H1 (cell line): ENCODE measurements around the gene GRAMD2A. TPM values are rescaled to one million over a fixed set of nuclear protein-coding genes. Genes with fewer than 3 reads are reported as not detected.

ENCODE experiments used
- CTCF ChIA-PET: fragments of 300-600 bp; sonication (Branson Sonifier 250); formaldehyde crosslinking; loops from one replicate; lab custom pipeline; 2021; ENCODE audit not compliant: partially characterized antibody; lab: Charles Lee
- POLR2A ChIA-PET: fragments of 300-600 bp; sonication (Branson Sonifier 250); formaldehyde crosslinking; loops from one replicate; lab custom pipeline; 2021; ENCODE audit warnings: inconsistent platforms; ENCODE audit not compliant: partially characterized antibody; lab: Charles Lee
- DNase-seq, 2 experiments: peaks; one replicate each; pipeline versions ENCODE4 v3.0.0 to v3.0.0-alpha.2; 2010 to 2022; ENCODE audit warnings: low spot score in 2 of 2, low read depth in 1 of 2, mixed read lengths in 1 of 2
- FAIRE-seq: peaks from 2 replicates; lab custom pipeline; 2011; peaks lifted over from hg19 to GRCh38; lab: Jason Lieb, UNC
- H2AFZ ChIP-seq: 2 replicates; pipeline ENCODE4 v1.8.1; 2012; ENCODE audit warnings: low read length, inconsistent platforms
- H2AK5ac ChIP-seq: 2 replicates; pipeline ENCODE4 v1.6.1; 2013; ENCODE audit warnings: low read depth, low read length
- H2BK120ac ChIP-seq: replicated peaks from 2 replicates; pipeline ENCODE3; 2013; ENCODE audit warnings: low read depth, low read length, inconsistent platforms
- H2BK12ac ChIP-seq: 2 replicates; pipeline ENCODE4 v1.6.1; 2013; ENCODE audit warnings: low read depth, low read length
- H2BK15ac ChIP-seq: 2 replicates; pipeline ENCODE4 v1.6.1; 2013; ENCODE audit warnings: low read length
- H2BK20ac ChIP-seq: 2 replicates; pipeline ENCODE4 v1.6.1; 2013; ENCODE audit warnings: low read length
- H2BK5ac ChIP-seq: 2 replicates; pipeline ENCODE4 v1.6.1; 2013; ENCODE audit warnings: low read depth, low read length
- H3K14ac ChIP-seq: 2 replicates; pipeline ENCODE4 v1.6.1; 2013; ENCODE audit warnings: inconsistent platforms; ENCODE audit not compliant: insufficient read length
- H3K18ac ChIP-seq: 2 replicates; pipeline ENCODE4 v1.6.1; 2013; ENCODE audit warnings: low read length; ENCODE audit errors: extremely low read depth
- H3K23ac ChIP-seq: 2 replicates; pipeline ENCODE4 v1.6.1; 2013; ENCODE audit warnings: inconsistent platforms; ENCODE audit not compliant: insufficient read length
- H3K23me2 ChIP-seq: 2 replicates; pipeline ENCODE4 v1.6.1; 2013; ENCODE audit warnings: low read depth, low read length
- H3K27ac ChIP-seq: 2 replicates; pipeline ENCODE4 v1.6.1; 2011; ENCODE audit warnings: low read depth, low read length, inconsistent platforms
- H3K27me3 ChIP-seq, 4 experiments: replicated peaks in 1 of 4; 1 replicate in 1 of 4; 2 replicates in 3 of 4; pipeline versions ENCODE4 v1.6.1 to v1.8.1; 2011 to 2013; ENCODE audit warnings: low read length in 3 of 4, mild to moderate bottlenecking in 3 of 4, inconsistent platforms in 2 of 4, mixed read lengths in 2 of 4, moderate library complexity in 1 of 4; ENCODE audit not compliant: control insufficient read depth in 3 of 4, insufficient read depth in 3 of 4; ENCODE audit errors: extremely low read depth in 1 of 4
- H3K36me3 ChIP-seq, 4 experiments: 2 replicates each; pipeline versions ENCODE4 v1.6.1 to v1.8.1; 2011 to 2013; ENCODE audit warnings: mild to moderate bottlenecking in 4 of 4, low read length in 3 of 4, moderate library complexity in 2 of 4, control low read depth in 1 of 4, inconsistent platforms in 1 of 4; ENCODE audit not compliant: insufficient read depth in 4 of 4, control insufficient read depth in 2 of 4
- H3K4ac ChIP-seq: replicated peaks from 2 replicates; pipeline ENCODE3; 2013; ENCODE audit warnings: low read length, low read depth, mixed read lengths, inconsistent platforms; ENCODE audit not compliant: insufficient read length
- H3K4me1 ChIP-seq, 4 experiments: replicated peaks in 1 of 4; 1 replicate in 1 of 4; 2 replicates in 3 of 4; pipeline versions ENCODE4 v1.6.1 to v1.8.1; 2011 to 2013; ENCODE audit warnings: low read length in 3 of 4, inconsistent platforms in 2 of 4, mixed read lengths in 1 of 4; ENCODE audit not compliant: insufficient read depth in 4 of 4, control insufficient read depth in 3 of 4
- H3K4me2 ChIP-seq, 2 experiments: 2 replicates each; pipeline versions ENCODE4 v1.6.1 to v1.8.1; 2011 to 2013; ENCODE audit warnings: low read depth in 2 of 2, low read length in 2 of 2, control low read depth in 1 of 2, inconsistent platforms in 1 of 2, mild to moderate bottlenecking in 1 of 2; ENCODE audit not compliant: insufficient read depth in 1 of 2
- H3K4me3 ChIP-seq, 4 experiments: fragments of 200-600, 300-600 bp in 1 of 4; sonication (generic), shearing (Covaris generic), sonication (Bioruptor Twin) in 1 of 4; 2 replicates each; pipeline versions ENCODE4 v1.5.1 to v1.8.1; 2011 to 2016; ENCODE audit warnings: low read length in 4 of 4, low read depth in 3 of 4, control low read depth in 2 of 4, inconsistent platforms in 2 of 4, mild to moderate bottlenecking in 2 of 4, mixed read lengths in 1 of 4, moderate library complexity in 1 of 4; ENCODE audit not compliant: insufficient read depth in 2 of 4; ENCODE audit errors: extremely low read depth in 1 of 4
- H3K56ac ChIP-seq: replicated peaks from 2 replicates; pipeline ENCODE3; 2013; ENCODE audit warnings: low read depth, mild to moderate bottlenecking, mixed read lengths, low read length, inconsistent platforms; ENCODE audit not compliant: insufficient read length
- H3K79me1 ChIP-seq: 2 replicates; pipeline ENCODE4 v1.6.1; 2013; ENCODE audit warnings: low read depth, low read length, control low read depth
- H3K79me2 ChIP-seq, 2 experiments: 2 replicates each; pipeline versions ENCODE4 v1.6.1 to v1.8.1; 2012 to 2013; ENCODE audit warnings: low read length in 2 of 2, mild to moderate bottlenecking in 2 of 2, inconsistent platforms in 1 of 2; ENCODE audit not compliant: insufficient read depth in 2 of 2, control insufficient read depth in 1 of 2
- H3K9ac ChIP-seq, 4 experiments: replicated peaks in 1 of 4; 1 replicate in 1 of 4; 2 replicates in 3 of 4; pipeline versions ENCODE4 v1.6.1 to v1.8.1; 2011 to 2013; ENCODE audit warnings: low read depth in 3 of 4, low read length in 3 of 4, control low read depth in 2 of 4, mild to moderate bottlenecking in 2 of 4, moderate library complexity in 2 of 4, inconsistent platforms in 1 of 4; ENCODE audit errors: extremely low read depth in 1 of 4
- H3K9me3 ChIP-seq, 2 experiments: 2 replicates each; pipeline versions ENCODE4 v1.6.1 to v1.8.1; 2012 to 2013; ENCODE audit warnings: mild to moderate bottlenecking in 2 of 2, moderate library complexity in 2 of 2, control low read depth in 1 of 2, inconsistent platforms in 1 of 2, low read depth in 1 of 2, low read length in 1 of 2, mixed read lengths in 1 of 2; ENCODE audit not compliant: insufficient read depth in 2 of 2
- H4K20me1 ChIP-seq, 2 experiments: replicated peaks in 1 of 2; 2 replicates each; pipeline versions ENCODE3 to v1.8.1; 2011 to 2013; ENCODE audit warnings: inconsistent platforms in 2 of 2, low read length in 2 of 2, mild to moderate bottlenecking in 1 of 2; ENCODE audit not compliant: insufficient read depth in 2 of 2, control insufficient read depth in 1 of 2
- H4K5ac ChIP-seq: 2 replicates; pipeline ENCODE4 v1.6.1; 2013; ENCODE audit warnings: low read length, low read depth, mixed read lengths, inconsistent platforms; ENCODE audit not compliant: insufficient read length
- H4K8ac ChIP-seq: 2 replicates; pipeline ENCODE4 v1.8.0; 2013; ENCODE audit warnings: mild to moderate bottlenecking, moderate library complexity, low read length, inconsistent platforms; ENCODE audit not compliant: insufficient read depth; ENCODE audit errors: extremely low read depth
- H4K91ac ChIP-seq: replicated peaks from 2 replicates; pipeline ENCODE3; 2013; ENCODE audit warnings: low read length, mixed read lengths, inconsistent platforms; ENCODE audit not compliant: insufficient read length
- CBX8 ChIP-seq: fragments of 300-800, 300-1000 bp; sonication (generic); IDR thresholded peaks from 2 replicates; pipeline ENCODE4 v1.7.1; 2016; ENCODE audit warnings: low read depth, low read length, borderline replicate concordance
- EGR1 ChIP-seq: IDR thresholded peaks from 2 replicates; pipeline ENCODE4 v1.6.1; 2011; ENCODE audit warnings: low read depth, low read length, borderline replicate concordance
- EP300 ChIP-seq, 2 experiments: IDR thresholded peaks; 1 replicate in 1 of 2; 2 replicates in 1 of 2; pipeline ENCODE4 v1.6.1; 2011 to 2012; ENCODE audit warnings: low read depth in 2 of 2, low read length in 2 of 2, mild to moderate bottlenecking in 2 of 2, borderline replicate concordance in 1 of 2, inconsistent platforms in 1 of 2, moderate library complexity in 1 of 2
- FOSL1 ChIP-seq: IDR thresholded peaks from 2 replicates; pipeline ENCODE4 v1.6.1; 2011; ENCODE audit warnings: mild to moderate bottlenecking, low read depth, low read length, moderate library complexity; ENCODE audit not compliant: insufficient read depth
- KDM5A ChIP-seq: fragments of 200-600 bp; IDR thresholded peaks from 2 replicates; pipeline ENCODE4 v1.7.1; 2012; ENCODE audit warnings: mild to moderate bottlenecking, low read length, inconsistent platforms, mixed read lengths
- MAX ChIP-seq: IDR thresholded peaks from 2 replicates; pipeline ENCODE4 v1.6.1; 2012; ENCODE audit warnings: inconsistent platforms
- POU5F1 ChIP-seq: IDR thresholded peaks from 2 replicates; pipeline ENCODE4 v1.6.1; 2011; ENCODE audit warnings: low read depth, mild to moderate bottlenecking, low read length, moderate library complexity
- SUZ12 ChIP-seq: fragments of 200-600 bp; sonication (generic); IDR thresholded peaks from 2 replicates; pipeline ENCODE4 v1.6.1; 2012; ENCODE audit warnings: mild to moderate bottlenecking, inconsistent platforms, low read length, moderate library complexity, mixed read lengths
- TAF7 ChIP-seq: optimal IDR thresholded peaks from 2 replicates; pipeline ENCODE3; 2011; ENCODE audit warnings: low read depth, mild to moderate bottlenecking, inconsistent platforms, low read length, moderate library complexity, borderline replicate concordance
- TBP ChIP-seq: IDR thresholded peaks from 2 replicates; pipeline ENCODE4 v1.6.1; 2011; ENCODE audit warnings: low read depth, low read length, improper control_type of control experiment
- WGBS, 2 experiments: shearing (Covaris generic) in 1 of 2; methylation state at CpG; one replicate each; pipeline versions ENCODE4 v1.1.6 to v1.1.7; 2013 to 2015; ENCODE audit warnings: low lambda C conversion rate in 2 of 2, mixed read lengths in 2 of 2, inconsistent platforms in 1 of 2, low coverage in 1 of 2, missing lambda C conversion rate in 1 of 2; ENCODE audit not compliant: insufficient replicate concordance in 2 of 2, insufficient coverage in 1 of 2, insufficient read length in 1 of 2; ENCODE audit errors: extremely low coverage in 1 of 2, missing lambda C conversion rate in 1 of 2; 5-methylcytosine and 5-hydroxymethylcytosine counted together
- polyA plus RNA-seq, 7 experiments: library from polyadenylated mRNA; depleted of rRNA in 3 of 7; stranded (reverse) in 5 of 7; unstranded in 2 of 7; fragments of >200 nt in 5 of 7; fragments of 200-250 nt in 2 of 7; gene quantifications; 1 replicate in 5 of 7; 2 replicates in 1 of 7; 4 replicates in 1 of 7; pipeline versions ENCODE4 v1.2.1 to v1.2.3, GENCODE V29; 2011 to 2013; ENCODE audit warnings: missing spikeins in 2 of 7, mixed read lengths in 2 of 7
- total RNA-seq: library from RNA; stranded (reverse); fragmentation: NEBNext Ultra II Directional; extraction: Animal tissue kit (Norgen Biotek cat#: 25700); gene quantifications from 2 replicates; pipeline ENCODE4 v1.2.1, GENCODE V29; 2021

GRAMD2A gene
- total and polyA plus RNA-seq, 2 of the 8 experiments (the other 6 are each of a cell fraction or from before 2014, with no cell fraction given), result 0.57 to 1.5 TPM

DNA sequence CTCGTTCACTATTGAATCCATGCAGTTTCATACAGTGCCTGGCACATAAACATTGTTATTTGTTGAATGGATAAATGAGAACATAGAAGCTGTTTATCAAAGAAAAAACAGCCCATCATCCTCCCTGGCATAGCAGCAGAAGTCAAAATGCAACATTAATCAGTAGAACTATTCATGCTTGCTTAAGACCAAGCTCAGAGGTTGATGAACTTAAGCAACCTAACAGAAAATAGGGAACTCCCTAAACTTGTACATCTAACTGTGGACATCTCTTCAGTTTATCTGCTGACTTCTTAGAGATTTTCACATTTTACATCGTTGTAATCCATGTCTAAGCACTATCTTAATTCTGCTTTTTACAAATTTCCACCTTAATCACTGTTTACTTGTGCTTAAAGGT, 50.2 kb downstream of the GRAMD2A start:
- H3K4ac ChIP-seq, result no peak overlapping the region
- H4K20me1 ChIP-seq, result no peaks in the 10 kb centered on the region
- H3K23ac ChIP-seq, result no peak overlapping the region
- no peak overlapping the region for H4K91ac ChIP-seq
- H2BK5ac ChIP-seq, result no peak overlapping the region
- no peak for FAIRE-seq
- DNase-seq, result no peak
- H2AK5ac ChIP-seq, result no peak overlapping the region
- no peak overlapping the region for H3K4me2 ChIP-seq
- H4K5ac ChIP-seq, result no peak overlapping the region
- H3K27me3 ChIP-seq, result no peaks in the 10 kb centered on the region
- WGBS, 2 experiments, result 73% methylated on average over 2 of the region's 2 CpGs; no CpG with 5 or more reads in 1 of the 2 experiments
- no peak overlapping the region for H2BK120ac ChIP-seq
- no peaks in the 10 kb centered on the region for H3K79me2 ChIP-seq
- no peak overlapping the region for H2BK15ac ChIP-seq
- no peaks in the 10 kb centered on the region for H3K79me1 ChIP-seq
- no peak overlapping the region for H2BK12ac ChIP-seq
- H3K27ac ChIP-seq, result no peak overlapping the region
- POLR2A ChIA-PET, result no interaction called here
- H2AFZ ChIP-seq, result no peak overlapping the region
- H3K18ac ChIP-seq, result no peak overlapping the region
- no peak overlapping the region for H3K9ac ChIP-seq
- no peak overlapping the region for H2BK20ac ChIP-seq
- H3K4me1 ChIP-seq, result no peaks in the 10 kb centered on the region
- no peak overlapping the region for H4K8ac ChIP-seq
- H3K4me3 ChIP-seq, result no peak overlapping the region
- no peak overlapping the region for H3K56ac ChIP-seq
- H3K9me3 ChIP-seq, result no peaks in the 10 kb centered on the region
- no peaks in the 10 kb centered on the region for H3K23me2 ChIP-seq
- no peaks in the 10 kb centered on the region for H3K36me3 ChIP-seq
- CTCF ChIA-PET, result interaction anchor here (0.6 to 2.5 kb wide), 3 partner anchors 9 to 224 kb away, joined by 3 to 14 read pairs (median 3); no protein-coding TSS in a partner anchor
- H3K14ac ChIP-seq, result no peak overlapping the region
- TF ChIP-seq EP300 (IDR thresholded peaks at IDR 0.05; ENCODE audit: borderline replicate concordance in 1 of 2, low read depth in 2 of 2, low read length in 2 of 2) (no peak), EGR1 (no peak), MAX (no peak), SUZ12 (no peak), POU5F1 (no peak), FOSL1 (no peak), CBX8 (no peak), KDM5A (no peak), TAF7 (no peak), TBP (no peak)
